Neural progenitor cell (in vitro differentiated cells): Measurements from ENCODE around the gene KMT2E. TPM values are rescaled to one million over a fixed set of nuclear protein-coding genes. Genes with fewer than 3 reads are reported as not detected.
A peak's percentile ranks its signal among the peaks of the same experiment; 100 is the strongest.

Source experiments
- DNase-seq: peaks from one replicate; pipeline ENCODE4 v3.0.0-alpha.2; 2016; ENCODE audit warnings: low spot score
- H2AFZ ChIP-seq: fragments of 200-600 bp; sonication (generic); replicated peaks from 2 replicates; pipeline ENCODE4 v1.6.1; 2016; ENCODE audit warnings: antibody characterized with exemption
- H3F3A ChIP-seq: fragments of 200-600 bp; sonication (generic); 2 replicates; pipeline ENCODE4 v1.6.1; 2016; ENCODE audit warnings: antibody characterized with exemption, low read depth
- H3K27ac ChIP-seq: fragments of 200-600 bp; sonication (generic); 2 replicates; pipeline ENCODE4 v1.5.1; 2016; ENCODE audit warnings: mild to moderate bottlenecking
- H3K27me3 ChIP-seq: fragments of 200-600 bp; sonication (generic); 2 replicates; pipeline ENCODE4 v1.6.1; 2016; ENCODE audit warnings: mild to moderate bottlenecking, moderate library complexity
- H3K36me3 ChIP-seq: fragments of 200-600 bp; sonication (generic); 2 replicates; pipeline ENCODE4 v1.5.1; 2016
- H3K4me1 ChIP-seq: fragments of 200-600 bp; sonication (generic); 2 replicates; pipeline ENCODE4 v1.6.1; 2016; ENCODE audit warnings: mixed run types
- H3K4me2 ChIP-seq: fragments of 200-600 bp; sonication (generic); 2 replicates; pipeline ENCODE4 v1.6.1; 2016
- H3K4me3 ChIP-seq: fragments of 200-600 bp; sonication (generic); 2 replicates; pipeline ENCODE4 v1.5.1; 2016
- H3K79me2 ChIP-seq: fragments of 200-600 bp; sonication (generic); 2 replicates; pipeline ENCODE4 v1.6.1; 2016; ENCODE audit warnings: low read depth
- H3K9ac ChIP-seq: fragments of 200-600 bp; sonication (generic); 2 replicates; pipeline ENCODE4 v1.6.1; 2016
- H3K9me3 ChIP-seq: fragments of 200-600 bp; sonication (generic); 2 replicates; pipeline ENCODE4 v1.5.1; 2016; ENCODE audit warnings: low read depth
- H4K20me1 ChIP-seq: fragments of 200-600 bp; sonication (generic); 2 replicates; pipeline ENCODE4 v1.6.1; 2016; ENCODE audit warnings: low read depth
- H3K27ac Mint-ChIP-seq: 3 replicates; pipeline ENCODE4 v1.8.0; 2021; ENCODE audit warnings: mixed read lengths
- H3K27me3 Mint-ChIP-seq: 2 replicates; pipeline ENCODE4 v1.8.0; 2022; ENCODE audit warnings: low read depth, mild to moderate bottlenecking, inconsistent platforms, moderate library complexity, mixed read lengths; ENCODE audit not compliant: insufficient read depth
- H3K36me3 Mint-ChIP-seq: 3 replicates; pipeline ENCODE4 v1.8.0; 2021; ENCODE audit warnings: mixed read lengths
- H3K4me1 Mint-ChIP-seq: 3 replicates; pipeline ENCODE4 v1.8.0; 2021; ENCODE audit warnings: mixed read lengths
- H3K4me3 Mint-ChIP-seq: 3 replicates; pipeline ENCODE4 v1.8.0; 2021; ENCODE audit warnings: mild to moderate bottlenecking, moderate library complexity, mixed read lengths
- H3K9me3 Mint-ChIP-seq: 3 replicates; pipeline ENCODE4 v1.8.0; 2020; ENCODE audit warnings: mixed read lengths
- CTCF ChIP-seq: fragments of 200-600 bp; sonication (generic); IDR thresholded peaks from 2 replicates; pipeline ENCODE4 v1.5.1; 2017; ENCODE audit warnings: antibody characterized with exemption, mild to moderate bottlenecking
- EZH2 ChIP-seq: fragments of 200-600 bp; sonication (generic); IDR thresholded peaks from 2 replicates; pipeline ENCODE4 v1.6.1; 2017; ENCODE audit warnings: antibody characterized with exemption, mild to moderate bottlenecking, moderate library complexity
- EZH2phosphoT487 ChIP-seq: fragments of 200-600 bp; sonication (generic); IDR thresholded peaks from 2 replicates; pipeline ENCODE4 v1.6.1; 2017; ENCODE audit warnings: antibody characterized with exemption
- total RNA-seq: library from RNA; depleted of rRNA; stranded (reverse); fragments of >200 nt; gene quantifications from 2 replicates; pipeline ENCODE4 v1.2.3, GENCODE V29; 2015; ENCODE audit warnings: low replicate concordance

The KMT2E gene
- total RNA-seq, 1 donor from 2014 or later = 124 TPM

- no peak overlapping the region for H2AFZ ChIP-seq
- no peaks in the 10 kb centered on the region for H3K36me3 ChIP-seq
- H3K4me2 ChIP-seq = no peak overlapping the region
- no peak overlapping the region for H3K4me3 ChIP-seq
- H3K79me2 ChIP-seq = no peaks in the 10 kb centered on the region
- H3K36me3 Mint-ChIP-seq = peaks cover 55% of the 10 kb centered on the region
- no peak overlapping the region for H3K27ac Mint-ChIP-seq
- DNase-seq = no peak
- H3K9ac ChIP-seq = no peak overlapping the region
- H3K27me3 ChIP-seq = no peaks in the 10 kb centered on the region
- no peak overlapping the region for H3K4me3 Mint-ChIP-seq
- H3K9me3 ChIP-seq = no peaks in the 10 kb centered on the region
- H3K27me3 Mint-ChIP-seq = no peaks in the 10 kb centered on the region
- H3K4me1 Mint-ChIP-seq = peaks cover 18% of the 10 kb centered on the region
- H4K20me1 ChIP-seq = no peaks in the 10 kb centered on the region
- H3F3A ChIP-seq = peaks cover 15% of the 10 kb centered on the region
- no peak overlapping the region for H3K27ac ChIP-seq
- TF ChIP-seq EZH2phosphoT487 (no peak), CTCF (no peak), EZH2 (no peak)
- H3K4me1 ChIP-seq = no peaks in the 10 kb centered on the region
- no peaks in the 10 kb centered on the region for H3K9me3 Mint-ChIP-seq
Observed at GRCh38 chr7:104992306-104992705, 21.7 kb upstream of the KMT2E start.

- Mint-ChIP-seq H3K36me3 (peaks cover 53% of the 10 kb centered on the region), H3K27me3 (no peaks in the 10 kb centered on the region), H3K9me3 (no peaks in the 10 kb centered on the region), H3K27ac (no peak overlapping the region), H3K4me1 (peaks cover 9% of the 10 kb centered on the region), H3K4me3 (no peak overlapping the region)
- Histone ChIP-seq H3K4me3 (no peak overlapping the region), H3K27me3 (no peaks in the 10 kb centered on the region), H3K36me3 (no peaks in the 10 kb centered on the region), H3K4me1 (no peaks in the 10 kb centered on the region), H3F3A (peaks cover 5% of the 10 kb centered on the region), H3K9me3 (no peaks in the 10 kb centered on the region), H4K20me1 (no peaks in the 10 kb centered on the region), H3K4me2 (no peak overlapping the region), H3K9ac (no peak overlapping the region), H3K79me2 (no peaks in the 10 kb centered on the region), H2AFZ (no peak overlapping the region), H3K27ac (no peak overlapping the region)
- TF ChIP-seq CTCF (no peak), EZH2 (no peak), EZH2phosphoT487 (no peak)
- DNase-seq = no peak
Observed at GRCh38 chr7:104993217-104993862, 20.7 kb upstream of the KMT2E start.

- DNase-seq = no peak
- Histone ChIP-seq H2AFZ (no peak overlapping the region), H3K4me1 (peaks cover 7% of the 10 kb centered on the region), H3F3A (no peaks in the 10 kb centered on the region), H3K27ac (no peak overlapping the region), H3K4me2 (no peak overlapping the region), H3K9me3 (no peaks in the 10 kb centered on the region), H3K4me3 (no peak overlapping the region), H3K27me3 (no peaks in the 10 kb centered on the region), H3K9ac (no peak overlapping the region), H3K36me3 (no peaks in the 10 kb centered on the region), H3K79me2 (no peaks in the 10 kb centered on the region), H4K20me1 (no peaks in the 10 kb centered on the region)
- H3K4me1 Mint-ChIP-seq = peaks cover 41% of the 10 kb centered on the region
- H3K9me3 Mint-ChIP-seq = no peaks in the 10 kb centered on the region
- no peak for TF ChIP-seq EZH2phosphoT487
- no peak for TF ChIP-seq EZH2
- TF ChIP-seq CTCF = no peak
- peaks cover 58% of the 10 kb centered on the region for H3K36me3 Mint-ChIP-seq
- H3K4me3 Mint-ChIP-seq = no peak overlapping the region
- H3K27me3 Mint-ChIP-seq = no peaks in the 10 kb centered on the region
- peak overlapping the region; percentile 87 for H3K27ac Mint-ChIP-seq
Observed at GRCh38 chr7:104998040-104998752, 15.8 kb upstream of the KMT2E start.
